ENCODE data around the gene ARHGEF3.

- no peak for TF ChIP-seq CTCF (IDR thresholded peaks at IDR 0.05; ENCODE audit: low read length)
- no peak for TF ChIP-seq EZH2phosphoT487 (IDR thresholded peaks at IDR 0.05; ENCODE audit: low read length)
- no peak for TF ChIP-seq EZH2 (optimal IDR thresholded peaks at IDR 0.05; ENCODE audit: low read depth, low read length)
These were observed 119.2 kb downstream of the ARHGEF3 start for GRCh38 chr3:56682462-56683121.

Data from MM.1S (cell line).